MM.1S (cell line): ENCODE measurements around the gene EVI5L.

ENCODE experiments used
- EZH2 ChIP-seq: fragments of 300-600 bp; sonication (generic); optimal IDR thresholded peaks from 2 replicates; pipeline ENCODE3; 2017; ENCODE audit warnings: low read depth, mild to moderate bottlenecking, antibody characterized with exemption, low read length, mixed read lengths
- EZH2phosphoT487 ChIP-seq: fragments of 300-600 bp; sonication (generic); IDR thresholded peaks from 2 replicates; pipeline ENCODE4 v1.6.1; 2018; ENCODE audit warnings: antibody characterized with exemption, low read length
- TF ChIP-seq, protein P1 (sequence below): fragments of 300-600 bp; sonication (generic); IDR thresholded peaks from 2 replicates; pipeline ENCODE4 v1.5.1; 2016; ENCODE audit warnings: antibody characterized with exemption, low read length, mixed read lengths

DNA sequence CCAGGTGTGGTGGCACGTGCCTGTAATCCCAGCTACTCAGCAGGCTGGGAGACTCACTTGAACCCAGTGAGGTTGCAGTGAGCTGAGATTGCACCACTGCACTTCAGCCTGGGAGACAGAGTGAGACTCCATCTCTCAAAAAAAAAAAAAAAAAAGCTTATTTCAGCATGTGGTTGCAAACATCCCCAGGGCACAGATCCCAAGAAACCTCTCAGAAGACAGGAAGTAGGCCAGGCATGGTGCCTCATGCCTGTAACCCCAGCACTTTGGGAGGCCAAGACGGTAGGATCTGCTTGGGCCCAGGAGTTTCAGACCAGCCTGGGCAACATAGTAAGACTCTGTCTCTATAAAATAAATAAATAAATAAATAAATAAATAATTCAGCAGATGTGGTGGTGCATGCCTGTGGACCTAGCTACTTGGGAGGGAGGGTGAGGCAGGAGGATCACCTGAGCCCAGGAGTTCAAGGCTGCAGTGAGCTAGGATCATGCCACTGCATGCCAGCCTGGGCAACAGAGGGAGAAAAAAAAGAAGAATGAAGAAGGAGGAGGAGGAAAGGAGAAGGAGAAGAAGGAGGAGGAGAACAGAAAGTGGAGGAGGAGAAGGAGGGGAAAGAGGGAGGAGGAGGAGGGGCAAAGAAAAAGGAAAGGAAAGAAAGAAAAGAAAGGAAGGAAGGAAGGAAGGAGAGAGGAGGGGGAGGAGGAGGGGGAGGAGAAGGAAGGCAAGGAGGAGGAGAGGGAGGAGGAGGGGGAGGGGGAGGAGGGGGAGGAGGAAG is 54.0 kb downstream of the EVI5L start:
- TF ChIP-seq, protein P1, sequence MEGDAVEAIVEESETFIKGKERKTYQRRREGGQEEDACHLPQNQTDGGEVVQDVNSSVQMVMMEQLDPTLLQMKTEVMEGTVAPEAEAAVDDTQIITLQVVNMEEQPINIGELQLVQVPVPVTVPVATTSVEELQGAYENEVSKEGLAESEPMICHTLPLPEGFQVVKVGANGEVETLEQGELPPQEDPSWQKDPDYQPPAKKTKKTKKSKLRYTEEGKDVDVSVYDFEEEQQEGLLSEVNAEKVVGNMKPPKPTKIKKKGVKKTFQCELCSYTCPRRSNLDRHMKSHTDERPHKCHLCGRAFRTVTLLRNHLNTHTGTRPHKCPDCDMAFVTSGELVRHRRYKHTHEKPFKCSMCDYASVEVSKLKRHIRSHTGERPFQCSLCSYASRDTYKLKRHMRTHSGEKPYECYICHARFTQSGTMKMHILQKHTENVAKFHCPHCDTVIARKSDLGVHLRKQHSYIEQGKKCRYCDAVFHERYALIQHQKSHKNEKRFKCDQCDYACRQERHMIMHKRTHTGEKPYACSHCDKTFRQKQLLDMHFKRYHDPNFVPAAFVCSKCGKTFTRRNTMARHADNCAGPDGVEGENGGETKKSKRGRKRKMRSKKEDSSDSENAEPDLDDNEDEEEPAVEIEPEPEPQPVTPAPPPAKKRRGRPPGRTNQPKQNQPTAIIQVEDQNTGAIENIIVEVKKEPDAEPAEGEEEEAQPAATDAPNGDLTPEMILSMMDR: no peak
- TF ChIP-seq EZH2phosphoT487: no peak
- no peak for TF ChIP-seq EZH2
